Natural killer cell (primary cell): ENCODE measurements around the gene FNTB. TPM values are rescaled to one million over a fixed set of nuclear protein-coding genes. Genes with fewer than 3 reads are reported as not detected.

Source experiments
- ATAC-seq, 3 donors: fragments of 150-1000 bp in 2 of 3; fragments of 200-7000 bp in 1 of 3; cut with Tn5 transposase; 1 replicate in 1 of 3; 2 replicates in 2 of 3; pipeline ENCODE4 v1.10.0; 2021; ENCODE audit warnings: mild to moderate bottlenecking in 2 of 3, moderate library complexity in 2 of 3
- DNase-seq, 2 donors: peaks; one replicate each; pipeline versions ENCODE4 v3.0.0 to v3.0.0-alpha.2; 2013 to 2021; ENCODE audit warnings: mixed read lengths in 1 of 2
- H3K27ac ChIP-seq: one replicate; pipeline ENCODE4 v1.5.1; 2013; ENCODE audit warnings: mild to moderate bottlenecking, low read length
- H3K27me3 ChIP-seq: one replicate; pipeline ENCODE4 v1.6.1; 2013; ENCODE audit warnings: low read length; ENCODE audit not compliant: control insufficient read depth, insufficient read depth
- H3K36me3 ChIP-seq: one replicate; pipeline ENCODE4 v1.6.1; 2013; ENCODE audit warnings: low read length; ENCODE audit not compliant: control insufficient read depth, insufficient read depth
- H3K4me1 ChIP-seq: one replicate; pipeline ENCODE4 v1.6.1; 2013; ENCODE audit warnings: low read length; ENCODE audit not compliant: control insufficient read depth, insufficient read depth
- H3K4me3 ChIP-seq: one replicate; pipeline ENCODE4 v1.5.1; 2013; ENCODE audit warnings: low read length
- H3K9me3 ChIP-seq: one replicate; pipeline ENCODE4 v1.6.1; 2013; ENCODE audit warnings: low read length; ENCODE audit not compliant: control insufficient read depth, insufficient read depth
- H3K27ac Mint-ChIP-seq, 2 donors: one replicate each; pipeline ENCODE4 v1.8.0; 2022; ENCODE audit warnings: mild to moderate bottlenecking in 2 of 2, mixed read lengths in 2 of 2, moderate library complexity in 1 of 2
- H3K27me3 Mint-ChIP-seq, 2 donors: one replicate each; pipeline ENCODE4 v1.8.0; 2022; ENCODE audit warnings: low read depth in 2 of 2, mixed read lengths in 2 of 2
- H3K36me3 Mint-ChIP-seq: one replicate; pipeline ENCODE4 v1.8.0; 2022; ENCODE audit warnings: mixed read lengths
- H3K4me1 Mint-ChIP-seq, 2 donors: one replicate each; pipeline ENCODE4 v1.8.0; 2022; ENCODE audit warnings: mixed read lengths in 2 of 2
- H3K4me3 Mint-ChIP-seq: one replicate; pipeline ENCODE4 v1.8.0; 2022; ENCODE audit warnings: mild to moderate bottlenecking, moderate library complexity, mixed read lengths
- H3K9me3 Mint-ChIP-seq, 2 donors: one replicate each; pipeline ENCODE4 v1.8.0; 2022; ENCODE audit warnings: mixed read lengths in 2 of 2
- WGBS: methylation state at CpG from one replicate; pipeline ENCODE4 v1.1.7; 2013; ENCODE audit warnings: missing lambda C conversion rate; ENCODE audit not compliant: insufficient coverage; 5-methylcytosine and 5-hydroxymethylcytosine counted together
- intact Hi-C: fragments of 100-400 bp; cut with micrococcal nuclease; formaldehyde crosslinking; loops from one replicate; pipeline ENCODE4 v1.14.2; 2022
- total RNA-seq, 4 donors: library from RNA; stranded (reverse); fragments of 120-200 nt in 1 of 4; gene quantifications; one replicate each; pipeline versions ENCODE4 v1.2.3 to v1.2.4, GENCODE V29; 2013 to 2022
- TF ChIP-seq, protein P1 (sequence below): fragments of 200-600 bp; IDR thresholded peaks from one replicate; pipeline ENCODE4 v1.8.0; 2022; ENCODE audit warnings: antibody characterized with exemption

Gene FNTB
- total RNA-seq, 3 donors from 2014 or later (not counting 1 experiment from before 2014, with no cell fraction given), result 4.0 to 8.7 (median 8.4) TPM

- Mint-ChIP-seq H3K9me3 (no peaks in the 10 kb centered on the region), H3K4me1 (peaks cover 11 to 26% of the 10 kb centered on the region in 2 donors), H3K27me3 (no peaks in the 10 kb centered on the region), H3K4me3 (peak overlapping the region; percentile 54), H3K27ac (peak overlapping the region; percentile 17 to 30), H3K36me3 (no peaks in the 10 kb centered on the region)
- intact Hi-C loops, result no loop called here
- DNase-seq (peak in 1 of 2 donors; percentile 17), ATAC-seq (peak; percentile 76 to 90 (median 82))
- no peak overlapping the region for H3K4me3 ChIP-seq
- 53% methylated on average over 23 of the region's 23 CpGs for WGBS
- peaks cover 13% of the 10 kb centered on the region for H3K4me1 ChIP-seq
- no peaks in the 10 kb centered on the region for H3K36me3 ChIP-seq
- H3K9me3 ChIP-seq, result no peaks in the 10 kb centered on the region
- no peaks in the 10 kb centered on the region for H3K27me3 ChIP-seq
- H3K27ac ChIP-seq, result no peak overlapping the region
- TF ChIP-seq, protein P1, sequence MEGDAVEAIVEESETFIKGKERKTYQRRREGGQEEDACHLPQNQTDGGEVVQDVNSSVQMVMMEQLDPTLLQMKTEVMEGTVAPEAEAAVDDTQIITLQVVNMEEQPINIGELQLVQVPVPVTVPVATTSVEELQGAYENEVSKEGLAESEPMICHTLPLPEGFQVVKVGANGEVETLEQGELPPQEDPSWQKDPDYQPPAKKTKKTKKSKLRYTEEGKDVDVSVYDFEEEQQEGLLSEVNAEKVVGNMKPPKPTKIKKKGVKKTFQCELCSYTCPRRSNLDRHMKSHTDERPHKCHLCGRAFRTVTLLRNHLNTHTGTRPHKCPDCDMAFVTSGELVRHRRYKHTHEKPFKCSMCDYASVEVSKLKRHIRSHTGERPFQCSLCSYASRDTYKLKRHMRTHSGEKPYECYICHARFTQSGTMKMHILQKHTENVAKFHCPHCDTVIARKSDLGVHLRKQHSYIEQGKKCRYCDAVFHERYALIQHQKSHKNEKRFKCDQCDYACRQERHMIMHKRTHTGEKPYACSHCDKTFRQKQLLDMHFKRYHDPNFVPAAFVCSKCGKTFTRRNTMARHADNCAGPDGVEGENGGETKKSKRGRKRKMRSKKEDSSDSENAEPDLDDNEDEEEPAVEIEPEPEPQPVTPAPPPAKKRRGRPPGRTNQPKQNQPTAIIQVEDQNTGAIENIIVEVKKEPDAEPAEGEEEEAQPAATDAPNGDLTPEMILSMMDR, result no peak
Observed at GRCh38 chr14:65054471-65055085, 67.9 kb downstream of the FNTB start.

- no peaks in the 10 kb centered on the region for H3K27me3 Mint-ChIP-seq
- no peak overlapping the region for H3K4me3 Mint-ChIP-seq
- no peak for ATAC-seq
- Histone ChIP-seq H3K36me3 (peaks cover 17% of the 10 kb centered on the region), H3K9me3 (no peaks in the 10 kb centered on the region), H3K27me3 (no peaks in the 10 kb centered on the region), H3K27ac (no peak overlapping the region), H3K4me1 (peaks cover 13% of the 10 kb centered on the region), H3K4me3 (no peak overlapping the region)
- H3K4me1 Mint-ChIP-seq, result peaks cover 15 to 25% of the 10 kb centered on the region in 2 donors
- H3K36me3 Mint-ChIP-seq, result peaks cover 5% of the 10 kb centered on the region
- H3K27ac Mint-ChIP-seq, result no peak overlapping the region
- TF ChIP-seq, protein P1, result no peak
- no peaks in the 10 kb centered on the region for H3K9me3 Mint-ChIP-seq
- DNase-seq, result no peak
- intact Hi-C loops, result no loop called here
Observed at GRCh38 chr14:65057695-65058094, 71.0 kb downstream of the FNTB start.

- no peak overlapping the region for H3K27ac Mint-ChIP-seq
- H3K4me3 ChIP-seq, result no peak overlapping the region
- no peak overlapping the region for H3K27ac ChIP-seq
- intact Hi-C loops, result no loop called here
- no peaks in the 10 kb centered on the region for H3K9me3 Mint-ChIP-seq
- no peak for DNase-seq
- H3K4me1 Mint-ChIP-seq, result peaks cover 4 to 10% of the 10 kb centered on the region in 2 donors
- no peaks in the 10 kb centered on the region for H3K9me3 ChIP-seq
- H3K36me3 ChIP-seq, result peaks cover 44% of the 10 kb centered on the region
- WGBS, result 95% methylated on average over 15 of the region's 16 CpGs
- TF ChIP-seq, protein P1, result no peak
- peaks cover 5% of the 10 kb centered on the region for H3K36me3 Mint-ChIP-seq
- H3K4me1 ChIP-seq, result no peaks in the 10 kb centered on the region
- H3K27me3 Mint-ChIP-seq, result no peaks in the 10 kb centered on the region
- H3K4me3 Mint-ChIP-seq, result no peak overlapping the region
- ATAC-seq, result no peak
- H3K27me3 ChIP-seq, result no peaks in the 10 kb centered on the region
Observed at GRCh38 chr14:65062096-65063075, 75.7 kb downstream of the FNTB start.
